ENCODE results near the gene USP17L24.
"Not testable (repeated sequence)": the region's sequence is repeated elsewhere in the genome, so short reads cannot be mapped to it uniquely, and the experiment has no call there.

Gene USP17L24, protein sequence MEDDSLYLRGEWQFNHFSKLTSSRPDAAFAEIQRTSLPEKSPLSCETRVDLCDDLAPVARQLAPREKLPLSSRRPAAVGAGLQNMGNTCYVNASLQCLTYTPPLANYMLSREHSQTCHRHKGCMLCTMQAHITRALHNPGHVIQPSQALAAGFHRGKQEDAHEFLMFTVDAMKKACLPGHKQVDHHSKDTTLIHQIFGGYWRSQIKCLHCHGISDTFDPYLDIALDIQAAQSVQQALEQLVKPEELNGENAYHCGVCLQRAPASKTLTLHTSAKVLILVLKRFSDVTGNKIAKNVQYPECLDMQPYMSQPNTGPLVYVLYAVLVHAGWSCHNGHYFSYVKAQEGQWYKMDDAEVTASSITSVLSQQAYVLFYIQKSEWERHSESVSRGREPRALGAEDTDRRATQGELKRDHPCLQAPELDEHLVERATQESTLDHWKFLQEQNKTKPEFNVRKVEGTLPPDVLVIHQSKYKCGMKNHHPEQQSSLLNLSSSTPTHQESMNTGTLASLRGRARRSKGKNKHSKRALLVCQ

DNA sequence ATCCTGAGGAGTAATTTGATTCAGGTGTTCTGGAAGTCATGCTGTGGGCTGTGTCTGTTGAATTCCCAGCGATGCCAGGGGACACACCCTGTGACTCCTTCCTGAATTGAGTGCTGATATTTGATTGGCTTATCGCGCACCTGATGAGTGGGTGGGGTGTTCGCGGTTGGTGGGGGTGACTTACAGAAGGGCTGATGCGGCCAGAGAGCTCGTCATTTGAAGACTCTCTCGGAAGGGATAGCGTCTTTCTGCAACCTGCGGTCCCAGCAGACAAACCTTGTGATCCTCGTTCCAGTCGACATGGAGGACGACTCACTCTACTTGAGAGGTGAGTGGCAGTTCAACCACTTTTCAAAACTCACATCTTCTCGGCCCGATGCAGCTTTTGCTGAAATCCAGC lies at the start of gene USP17L24:
Gene USP17L24 (plus strand): TSS at position 301 of the 400 bp plus-strand sequence. CDS start 0 bp downstream, at position 301.
- not testable (repeated sequence) for DNase-seq (ENCODE audit: extremely low read depth in 1 of 2, low read depth in 1 of 2)

DNA sequence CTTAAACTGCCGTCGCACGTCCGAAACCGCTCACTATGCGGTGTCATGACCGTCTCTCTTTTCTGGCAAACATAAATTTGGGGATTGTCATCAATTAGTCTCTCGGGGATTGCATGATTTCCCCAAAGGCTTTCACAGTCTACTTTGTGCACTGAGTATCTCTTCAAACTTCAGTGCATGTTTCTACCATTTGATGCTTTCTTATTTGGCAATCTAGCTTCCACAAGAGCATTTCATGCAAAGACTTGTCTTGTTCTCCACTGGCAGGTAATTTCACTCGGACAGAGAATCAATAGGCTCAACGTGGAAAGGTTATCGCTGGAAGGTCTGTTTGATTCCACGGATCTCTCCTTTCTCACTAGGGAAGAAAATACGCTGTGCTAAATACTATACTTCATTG lies 774 bp upstream of the USP17L24 start:
- DNase-seq (ENCODE audit: extremely low read depth in 1 of 2, low read depth in 1 of 2), result not testable (repeated sequence)

- DNase-seq (ENCODE audit: extremely low read depth in 1 of 2, low read depth in 1 of 2), result not testable (repeated sequence)
These were observed 4.6 kb downstream of the USP17L24 start, which contains the start of gene USP17L25 for GRCh38 chr4:9329611-9330010. USP17L25 (plus strand) TSS chr4:9329911; CDS start chr4:9329911, 0 bp downstream.

- not testable (repeated sequence) for DNase-seq (ENCODE audit: extremely low read depth in 1 of 2, low read depth in 1 of 2)
These were observed 9.4 kb downstream of the USP17L24 start, which contains the start of gene USP17L26 for GRCh38 chr4:9334358-9334757. USP17L26 (plus strand) TSS chr4:9334658; CDS start chr4:9334658, 0 bp downstream.

DNA sequence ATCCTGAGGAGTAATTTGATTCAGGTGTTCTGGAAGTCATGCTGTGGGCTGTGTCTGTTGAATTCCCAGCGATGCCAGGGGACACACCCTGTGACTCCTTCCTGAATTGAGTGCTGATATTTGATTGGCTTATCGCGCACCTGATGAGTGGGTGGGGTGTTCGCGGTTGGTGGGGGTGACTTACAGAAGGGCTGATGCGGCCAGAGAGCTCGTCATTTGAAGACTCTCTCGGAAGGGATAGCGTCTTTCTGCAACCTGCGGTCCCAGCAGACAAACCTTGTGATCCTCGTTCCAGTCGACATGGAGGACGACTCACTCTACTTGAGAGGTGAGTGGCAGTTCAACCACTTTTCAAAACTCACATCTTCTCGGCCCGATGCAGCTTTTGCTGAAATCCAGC lies 14.1 kb downstream of the USP17L24 start, which contains the start of gene USP17L5:
Gene USP17L5 (plus strand): TSS at position 301 of the 400 bp plus-strand sequence. CDS start 0 bp downstream, at position 301.
- not testable (repeated sequence) for DNase-seq (ENCODE audit: extremely low read depth in 1 of 2, low read depth in 1 of 2)

GRCh38 chr4:9343848-9344247 lies 18.9 kb downstream of the USP17L24 start, which contains the start of gene USP17L27:
USP17L27 (plus strand) TSS chr4:9344148; CDS start chr4:9344148, 0 bp downstream.
- not testable (repeated sequence) for DNase-seq (ENCODE audit: extremely low read depth in 1 of 2, low read depth in 1 of 2)

GRCh38 chr4:9348593-9348992 lies 23.6 kb downstream of the USP17L24 start, which contains the start of gene USP17L28:
USP17L28 (plus strand) TSS chr4:9348893; CDS start chr4:9348893, 0 bp downstream.
- not testable (repeated sequence) for DNase-seq (ENCODE audit: extremely low read depth in 1 of 2, low read depth in 1 of 2)

DNA sequence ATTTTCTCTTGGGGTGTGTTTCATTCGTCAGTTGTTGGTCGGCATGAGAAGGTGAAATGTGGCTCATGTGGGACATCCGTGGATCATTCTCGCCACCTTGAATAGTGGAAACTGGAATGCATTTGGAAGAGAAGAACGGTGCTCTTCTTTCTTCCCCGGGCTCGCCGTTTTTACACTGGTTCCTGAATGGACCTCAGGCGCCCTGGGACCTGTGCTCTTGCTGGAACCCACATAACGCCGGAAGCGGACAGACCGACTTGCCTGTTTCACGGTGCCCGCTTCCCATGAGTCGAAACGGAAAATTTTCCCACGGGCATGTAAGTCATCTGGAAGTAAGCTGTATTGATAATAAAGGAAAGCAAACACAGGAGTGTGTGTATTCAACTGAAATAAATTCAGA lies 25.9 kb downstream of the USP17L24 start:
- not testable (repeated sequence) for DNase-seq (ENCODE audit: extremely low read depth in 1 of 2, low read depth in 1 of 2)

DNA sequence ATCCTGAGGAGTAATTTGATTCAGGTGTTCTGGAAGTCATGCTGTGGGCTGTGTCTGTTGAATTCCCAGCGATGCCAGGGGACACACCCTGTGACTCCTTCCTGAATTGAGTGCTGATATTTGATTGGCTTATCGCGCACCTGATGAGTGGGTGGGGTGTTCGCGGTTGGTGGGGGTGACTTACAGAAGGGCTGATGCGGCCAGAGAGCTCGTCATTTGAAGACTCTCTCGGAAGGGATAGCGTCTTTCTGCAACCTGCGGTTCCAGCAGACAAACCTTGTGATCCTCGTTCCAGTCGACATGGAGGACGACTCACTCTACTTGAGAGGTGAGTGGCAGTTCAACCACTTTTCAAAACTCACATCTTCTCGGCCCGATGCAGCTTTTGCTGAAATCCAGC lies 28.4 kb downstream of the USP17L24 start, which contains the start of gene USP17L29:
Gene USP17L29 (plus strand): TSS at position 301 of the 400 bp plus-strand sequence. CDS start 0 bp downstream, at position 301.
- DNase-seq (ENCODE audit: extremely low read depth in 1 of 2, low read depth in 1 of 2), result not testable (repeated sequence)

- not testable (repeated sequence) for DNase-seq (ENCODE audit: extremely low read depth in 1 of 2, low read depth in 1 of 2)
These were observed 37.9 kb downstream of the USP17L24 start, which contains the start of gene USP17L30 for GRCh38 chr4:9362829-9363228. USP17L30 (plus strand) TSS chr4:9363129; CDS start chr4:9363129, 0 bp downstream.

Measured in activated CD8-positive, alpha-beta memory T cell treated with anti-CD3 and anti-CD28 coated beads for 1 hour (primary cell).